ENCODE measurements around the gene IGF2R.

GRCh38 chr6:159988983-159989454, 20.1 kb downstream of the IGF2R start:
- TF ChIP-seq, protein P1, sequence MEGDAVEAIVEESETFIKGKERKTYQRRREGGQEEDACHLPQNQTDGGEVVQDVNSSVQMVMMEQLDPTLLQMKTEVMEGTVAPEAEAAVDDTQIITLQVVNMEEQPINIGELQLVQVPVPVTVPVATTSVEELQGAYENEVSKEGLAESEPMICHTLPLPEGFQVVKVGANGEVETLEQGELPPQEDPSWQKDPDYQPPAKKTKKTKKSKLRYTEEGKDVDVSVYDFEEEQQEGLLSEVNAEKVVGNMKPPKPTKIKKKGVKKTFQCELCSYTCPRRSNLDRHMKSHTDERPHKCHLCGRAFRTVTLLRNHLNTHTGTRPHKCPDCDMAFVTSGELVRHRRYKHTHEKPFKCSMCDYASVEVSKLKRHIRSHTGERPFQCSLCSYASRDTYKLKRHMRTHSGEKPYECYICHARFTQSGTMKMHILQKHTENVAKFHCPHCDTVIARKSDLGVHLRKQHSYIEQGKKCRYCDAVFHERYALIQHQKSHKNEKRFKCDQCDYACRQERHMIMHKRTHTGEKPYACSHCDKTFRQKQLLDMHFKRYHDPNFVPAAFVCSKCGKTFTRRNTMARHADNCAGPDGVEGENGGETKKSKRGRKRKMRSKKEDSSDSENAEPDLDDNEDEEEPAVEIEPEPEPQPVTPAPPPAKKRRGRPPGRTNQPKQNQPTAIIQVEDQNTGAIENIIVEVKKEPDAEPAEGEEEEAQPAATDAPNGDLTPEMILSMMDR (IDR thresholded peaks at IDR 0.05; ENCODE audit: borderline replicate concordance, extremely low read depth, low read length, poor library complexity, severe bottlenecking): no peak
- no peak for TF ChIP-seq EZH2 (IDR thresholded peaks at IDR 0.05; ENCODE audit: borderline replicate concordance, low read depth, low read length, severe bottlenecking)
